Muscle layer of duodenum (tissue), 2 donors: ENCODE measurements around the gene CD44.

ENCODE experiments used
- H3K27ac ChIP-seq: one replicate; pipeline ENCODE4 v1.7.0; 2013; ENCODE audit warnings: mild to moderate bottlenecking, low read length
- H3K27me3 ChIP-seq: one replicate; pipeline ENCODE4 v1.7.0; 2013; ENCODE audit warnings: low read depth, mild to moderate bottlenecking, control low read depth, low read length
- H3K36me3 ChIP-seq, 2 donors: one replicate each; pipeline ENCODE4 v1.7.0; 2013; ENCODE audit warnings: low read length in 2 of 2, control low read depth in 1 of 2, mild to moderate bottlenecking in 1 of 2; ENCODE audit not compliant: insufficient read depth in 2 of 2, control insufficient read depth in 1 of 2
- H3K4me1 ChIP-seq, 2 donors: one replicate each; pipeline ENCODE4 v1.7.0; 2013; ENCODE audit warnings: low read length in 2 of 2, mild to moderate bottlenecking in 2 of 2, control low read depth in 1 of 2, moderate library complexity in 1 of 2; ENCODE audit not compliant: insufficient read depth in 2 of 2, control insufficient read depth in 1 of 2
- H3K4me3 ChIP-seq, 2 donors: one replicate each; pipeline ENCODE4 v1.7.0; 2013; ENCODE audit warnings: low read length in 2 of 2, low read depth in 1 of 2, mild to moderate bottlenecking in 1 of 2
- H3K9me3 ChIP-seq, 2 donors: one replicate each; pipeline ENCODE4 v1.7.0; 2013; ENCODE audit warnings: low read length in 2 of 2, control low read depth in 1 of 2, mild to moderate bottlenecking in 1 of 2; ENCODE audit not compliant: control insufficient read depth in 1 of 2
- donor health status: healthy.

Gene CD44

GRCh38 chr11:35142481-35143075 lies 3.6 kb downstream of the CD44 start:
- no peaks in the 10 kb centered on the region for H3K27me3 ChIP-seq
- H3K4me3 ChIP-seq, result peak overlapping the region; percentile 17 to 22
- no peaks in the 10 kb centered on the region for H3K9me3 ChIP-seq
- peaks cover 34 to 40% of the 10 kb centered on the region in 2 donors for H3K4me1 ChIP-seq
- peak overlapping the region; percentile 55 for H3K27ac ChIP-seq
- H3K36me3 ChIP-seq, result peaks cover 0 to 9% of the 10 kb centered on the region in 2 donors

GRCh38 chr11:35143297-35144135 lies 4.5 kb downstream of the CD44 start:
- H3K9me3 ChIP-seq, result no peaks in the 10 kb centered on the region
- no peaks in the 10 kb centered on the region for H3K27me3 ChIP-seq
- H3K4me1 ChIP-seq, result peaks cover 30 to 40% of the 10 kb centered on the region in 2 donors
- peak overlapping the region; percentile 40 to 43 for H3K4me3 ChIP-seq
- peaks cover 0 to 9% of the 10 kb centered on the region in 2 donors for H3K36me3 ChIP-seq
- peak overlapping the region; percentile 70 for H3K27ac ChIP-seq

GRCh38 chr11:35144136-35144741 lies 5.3 kb downstream of the CD44 start:
- Histone ChIP-seq H3K9me3 (no peaks in the 10 kb centered on the region), H3K36me3 (peaks cover 0 to 8% of the 10 kb centered on the region in 2 donors), H3K4me1 (peaks cover 30 to 40% of the 10 kb centered on the region in 2 donors), H3K27ac (peak overlapping the region; percentile 70), H3K4me3 (peak overlapping the region; percentile 40 to 43), H3K27me3 (no peaks in the 10 kb centered on the region)

- Histone ChIP-seq H3K4me1 (peaks cover 30 to 40% of the 10 kb centered on the region in 2 donors), H3K27ac (peak overlapping the region; percentile 70), H3K4me3 (no peak overlapping the region), H3K36me3 (peaks cover 0 to 2% of the 10 kb centered on the region in 2 donors), H3K27me3 (no peaks in the 10 kb centered on the region), H3K9me3 (no peaks in the 10 kb centered on the region)
Observed at GRCh38 chr11:35144806-35145205, 5.8 kb downstream of the CD44 start.

GRCh38 chr11:35145271-35145670 lies 6.3 kb downstream of the CD44 start:
- H3K27ac ChIP-seq, result peak overlapping the region; percentile 70

GRCh38 chr11:35146074-35146521 lies 7.1 kb downstream of the CD44 start:
- H3K4me3 ChIP-seq, result no peak overlapping the region
- no peaks in the 10 kb centered on the region for H3K27me3 ChIP-seq
- peaks cover 30 to 41% of the 10 kb centered on the region in 2 donors for H3K4me1 ChIP-seq
- no peaks in the 10 kb centered on the region for H3K9me3 ChIP-seq
- no peak overlapping the region for H3K27ac ChIP-seq
- H3K36me3 ChIP-seq, result no peaks in the 10 kb centered on the region

More at GRCh38 chr11:35145271-35145670, 6.3 kb downstream of the CD44 start:
- Histone ChIP-seq H3K27me3 (no peaks in the 10 kb centered on the region), H3K4me3 (no peak overlapping the region), H3K9me3 (no peaks in the 10 kb centered on the region), H3K36me3 (no peaks in the 10 kb centered on the region), H3K4me1 (peaks cover 30 to 40% of the 10 kb centered on the region in 2 donors)

GRCh38 chr11:35146711-35147110 lies 7.7 kb downstream of the CD44 start:
- no peak overlapping the region for H3K4me3 ChIP-seq
- H3K27ac ChIP-seq, result no peak overlapping the region
- no peaks in the 10 kb centered on the region for H3K36me3 ChIP-seq
- H3K9me3 ChIP-seq, result no peaks in the 10 kb centered on the region
- H3K4me1 ChIP-seq, result peaks cover 33 to 38% of the 10 kb centered on the region in 2 donors
- H3K27me3 ChIP-seq, result no peaks in the 10 kb centered on the region

- H3K27ac ChIP-seq, result no peak overlapping the region
Observed at GRCh38 chr11:35147235-35147634, 8.3 kb downstream of the CD44 start.

GRCh38 chr11:35148163-35148837 lies 9.3 kb downstream of the CD44 start:
- H3K36me3 ChIP-seq, result no peaks in the 10 kb centered on the region
- H3K9me3 ChIP-seq, result no peaks in the 10 kb centered on the region
- H3K4me1 ChIP-seq, result peaks cover 27 to 31% of the 10 kb centered on the region in 2 donors
- no peak overlapping the region for H3K27ac ChIP-seq
- H3K4me3 ChIP-seq, result no peak overlapping the region
- H3K27me3 ChIP-seq, result no peaks in the 10 kb centered on the region

More at GRCh38 chr11:35147235-35147634, 8.3 kb downstream of the CD44 start:
- Histone ChIP-seq H3K4me1 (peaks cover 37 to 38% of the 10 kb centered on the region in 2 donors), H3K9me3 (no peaks in the 10 kb centered on the region), H3K27me3 (no peaks in the 10 kb centered on the region), H3K4me3 (no peak overlapping the region), H3K36me3 (no peaks in the 10 kb centered on the region)

- H3K27me3 ChIP-seq, result no peaks in the 10 kb centered on the region
- no peak overlapping the region for H3K27ac ChIP-seq
- H3K9me3 ChIP-seq, result no peaks in the 10 kb centered on the region
- no peaks in the 10 kb centered on the region for H3K36me3 ChIP-seq
- H3K4me1 ChIP-seq, result peaks cover 9 to 12% of the 10 kb centered on the region in 2 donors
- no peak overlapping the region for H3K4me3 ChIP-seq
Observed at GRCh38 chr11:35150454-35150853, 11.5 kb downstream of the CD44 start.

GRCh38 chr11:35151241-35151640 lies 12.3 kb downstream of the CD44 start:
- no peaks in the 10 kb centered on the region for H3K27me3 ChIP-seq
- no peaks in the 10 kb centered on the region for H3K36me3 ChIP-seq
- no peak overlapping the region for H3K27ac ChIP-seq
- no peak overlapping the region for H3K4me3 ChIP-seq
- no peaks in the 10 kb centered on the region for H3K9me3 ChIP-seq
- peaks cover 10 to 12% of the 10 kb centered on the region in 2 donors for H3K4me1 ChIP-seq
